GM21390 (cell line): Measurements from ENCODE around the gene LZTR1.

Experiments
- ATAC-seq: cut with Tn5 transposase; IDR thresholded peaks from one replicate; pipeline ENCODE4 v1.9.1; 2021; ENCODE audit not compliant: unreplicated experiment

The LZTR1 gene

DNA sequence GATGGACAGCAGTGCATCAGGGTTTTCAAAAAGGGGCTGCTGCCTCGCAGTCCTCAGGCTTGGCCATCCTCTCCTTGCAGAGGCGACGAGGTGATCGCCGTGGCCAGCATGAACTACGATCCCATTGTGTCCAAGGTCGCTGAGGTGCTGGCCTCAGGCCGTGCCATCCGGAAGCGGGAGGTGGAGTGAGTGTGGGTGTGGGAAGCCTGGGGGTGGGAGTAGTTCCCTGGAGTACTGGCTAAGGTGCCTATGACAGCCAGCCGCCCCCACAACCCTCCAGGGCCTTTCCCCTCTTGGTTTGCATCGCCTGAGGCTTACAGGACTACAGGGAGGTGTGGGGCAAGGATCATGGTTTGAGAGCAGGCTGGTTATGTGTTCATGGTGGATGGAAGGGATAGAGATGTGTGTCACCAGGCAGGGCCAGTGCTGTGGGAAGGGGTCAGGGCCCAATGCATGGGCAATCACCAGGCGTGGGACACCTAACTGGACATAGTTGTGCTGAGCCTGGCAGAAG is 2.1 kb upstream of the LZTR1 start:
- no peak for ATAC-seq

DNA sequence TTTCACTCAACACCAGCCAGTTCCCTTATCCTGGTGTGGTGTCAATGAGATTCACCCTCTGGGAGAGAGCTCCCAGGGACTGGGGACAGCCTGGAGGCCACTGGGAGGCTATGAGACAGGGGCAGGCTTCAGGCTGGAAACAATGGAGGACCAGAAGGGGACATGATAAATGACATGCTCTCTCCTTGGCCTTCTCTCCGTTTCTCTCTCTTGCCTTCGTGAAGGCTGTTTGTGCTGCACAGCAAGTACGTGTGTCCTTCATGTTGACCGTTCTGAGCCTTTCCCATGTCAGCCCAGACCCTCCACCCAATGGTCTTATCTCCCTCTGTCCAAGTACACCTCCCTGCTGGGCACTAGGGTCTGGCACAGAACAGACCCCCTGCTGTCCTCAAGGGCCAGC is 1.6 kb upstream of the LZTR1 start:
- ATAC-seq: no peak

DNA sequence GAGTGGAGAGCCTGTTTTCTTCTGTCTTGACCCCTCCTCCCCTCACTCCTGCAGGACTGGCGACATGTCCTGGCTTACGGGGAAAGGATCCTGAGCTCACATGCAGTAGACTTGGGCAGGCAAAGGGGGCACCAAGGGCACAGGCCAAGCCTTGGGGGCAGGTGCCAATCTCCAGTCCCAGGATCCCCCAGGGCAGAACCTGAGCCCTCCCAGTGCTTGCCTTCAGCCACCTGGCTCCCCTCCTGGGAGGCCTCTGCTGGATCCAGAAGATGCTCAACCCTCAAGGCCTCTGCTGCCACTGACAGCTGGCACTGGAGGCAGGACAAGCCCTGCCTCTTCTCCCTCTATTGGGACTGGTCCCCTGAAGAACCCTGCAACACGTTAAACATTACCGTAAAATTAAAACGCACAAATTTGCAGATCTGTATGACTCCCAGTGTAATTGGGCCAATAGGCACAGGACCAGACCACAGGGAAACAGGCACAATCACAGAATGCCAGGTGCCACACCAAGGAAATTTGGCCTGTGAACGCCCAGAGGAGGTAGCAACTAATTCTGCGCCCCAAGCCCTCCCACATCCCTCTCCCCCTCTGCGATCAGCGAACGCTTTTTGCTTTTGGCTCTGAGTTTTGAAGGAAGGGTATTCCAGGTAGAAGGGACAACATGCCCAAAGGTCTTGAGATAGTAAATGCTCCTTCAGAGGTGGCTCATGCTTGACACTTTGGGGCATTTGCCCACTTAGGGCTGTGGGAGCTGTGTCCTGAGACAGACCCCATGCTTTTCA is 967 bp upstream of the LZTR1 start:
- ATAC-seq: no peak

DNA sequence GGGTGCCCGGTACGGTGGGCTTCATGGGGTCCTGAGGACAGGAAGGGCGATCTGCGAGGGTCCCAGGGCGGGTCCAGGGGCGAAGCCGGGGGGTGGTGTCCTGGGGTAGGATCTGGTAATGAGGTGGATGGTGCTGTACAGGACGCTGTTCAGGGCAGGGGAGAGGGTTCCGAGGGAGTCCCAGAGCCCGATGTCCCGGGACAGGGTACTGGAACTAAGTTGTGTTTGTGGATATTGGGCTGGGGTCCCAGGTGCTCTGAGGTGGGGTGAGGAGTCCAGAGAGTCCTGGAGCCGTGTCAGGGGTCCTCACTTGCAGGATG is 426 bp downstream of the LZTR1 start:
- no peak for ATAC-seq

DNA sequence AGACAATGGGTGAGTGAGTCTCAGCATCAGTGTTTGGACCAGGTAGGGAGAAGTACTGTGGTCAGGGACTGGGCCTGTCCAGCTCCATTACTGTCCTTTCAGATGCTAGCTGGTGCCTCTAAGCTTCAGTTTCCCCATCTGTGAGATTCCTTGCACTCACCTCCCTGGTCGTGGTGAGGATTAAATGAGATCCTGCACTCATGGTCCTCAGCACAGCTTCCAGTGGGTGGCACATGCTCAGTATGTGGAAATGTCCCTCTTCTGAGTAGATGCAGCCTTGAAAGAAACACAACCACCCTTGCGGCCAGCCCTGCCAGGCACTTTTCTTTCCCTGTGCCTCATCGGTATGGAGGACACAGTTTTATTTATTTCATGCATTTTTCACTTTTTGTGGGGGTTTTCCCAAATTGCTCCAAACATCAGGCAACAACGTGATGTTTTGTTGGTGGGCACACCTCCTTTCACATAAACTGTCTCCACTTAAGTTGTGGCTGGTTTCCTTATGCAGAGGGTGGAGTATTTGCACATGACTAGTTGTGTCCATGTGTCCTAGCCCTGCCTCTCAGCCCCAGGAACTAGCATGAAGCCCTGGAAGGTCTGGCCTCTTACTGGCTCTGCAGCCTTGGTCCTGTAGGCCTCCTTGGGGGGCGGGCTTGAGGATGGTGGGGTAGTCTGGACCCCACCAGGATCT is 1.1 kb downstream of the LZTR1 start:
- ATAC-seq: no peak

DNA sequence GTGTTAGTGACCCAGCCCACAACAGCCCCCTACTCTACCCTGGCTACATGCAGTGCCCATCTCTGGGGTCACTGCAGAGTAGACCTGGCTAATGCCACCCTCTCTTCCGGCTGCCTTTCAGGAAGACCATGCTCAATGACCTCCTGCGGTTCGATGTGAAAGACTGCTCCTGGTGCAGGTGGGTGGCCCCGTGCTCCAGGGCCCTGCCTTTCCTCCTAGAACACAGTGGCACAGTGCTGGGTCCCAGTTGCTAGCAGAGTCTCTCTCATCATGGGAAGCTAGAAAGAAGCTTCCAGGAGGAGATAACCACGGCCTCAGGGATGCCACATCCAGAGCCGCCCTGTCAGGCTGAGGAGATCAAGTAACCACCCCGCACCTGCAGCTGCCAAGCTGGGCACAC is 3.6 kb downstream of the LZTR1 start:
- ATAC-seq: no peak

DNA sequence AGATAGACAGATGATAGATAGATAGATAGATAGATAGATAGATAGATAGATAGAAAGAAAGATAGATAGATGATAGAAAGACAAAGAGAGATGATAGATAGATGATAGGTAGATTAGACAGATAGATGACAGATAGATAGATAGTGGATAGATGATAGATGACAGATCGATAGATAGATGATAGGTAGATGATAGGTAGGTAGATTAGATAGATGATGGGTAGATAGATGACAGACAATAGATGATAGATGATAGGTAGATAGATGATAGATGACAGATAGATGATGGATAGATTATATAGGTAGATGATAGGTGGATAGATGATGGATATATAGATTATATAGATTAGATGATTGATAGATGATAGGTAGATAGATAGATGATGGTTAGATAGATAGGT is 4.3 kb downstream of the LZTR1 start:
- ATAC-seq: no peak

DNA sequence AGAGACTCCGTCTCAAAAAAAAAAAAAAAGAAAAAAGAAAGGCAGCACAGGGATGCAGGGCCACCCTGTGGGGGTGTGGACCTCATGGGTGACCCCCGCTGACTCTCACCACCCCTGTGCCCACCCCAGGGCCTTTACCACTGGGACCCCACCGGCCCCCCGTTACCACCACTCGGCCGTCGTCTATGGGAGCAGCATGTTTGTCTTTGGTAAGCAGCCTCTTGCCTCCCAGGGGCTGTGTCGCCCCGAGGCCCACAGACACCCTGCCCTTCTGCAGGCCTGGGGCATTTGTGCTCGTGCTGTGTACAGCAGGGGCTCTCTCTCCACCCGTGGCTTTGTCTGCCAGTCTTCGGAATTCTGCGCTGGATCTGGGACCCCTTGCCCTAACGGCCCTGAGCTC is 5.3 kb downstream of the LZTR1 start:
- ATAC-seq: no peak

DNA sequence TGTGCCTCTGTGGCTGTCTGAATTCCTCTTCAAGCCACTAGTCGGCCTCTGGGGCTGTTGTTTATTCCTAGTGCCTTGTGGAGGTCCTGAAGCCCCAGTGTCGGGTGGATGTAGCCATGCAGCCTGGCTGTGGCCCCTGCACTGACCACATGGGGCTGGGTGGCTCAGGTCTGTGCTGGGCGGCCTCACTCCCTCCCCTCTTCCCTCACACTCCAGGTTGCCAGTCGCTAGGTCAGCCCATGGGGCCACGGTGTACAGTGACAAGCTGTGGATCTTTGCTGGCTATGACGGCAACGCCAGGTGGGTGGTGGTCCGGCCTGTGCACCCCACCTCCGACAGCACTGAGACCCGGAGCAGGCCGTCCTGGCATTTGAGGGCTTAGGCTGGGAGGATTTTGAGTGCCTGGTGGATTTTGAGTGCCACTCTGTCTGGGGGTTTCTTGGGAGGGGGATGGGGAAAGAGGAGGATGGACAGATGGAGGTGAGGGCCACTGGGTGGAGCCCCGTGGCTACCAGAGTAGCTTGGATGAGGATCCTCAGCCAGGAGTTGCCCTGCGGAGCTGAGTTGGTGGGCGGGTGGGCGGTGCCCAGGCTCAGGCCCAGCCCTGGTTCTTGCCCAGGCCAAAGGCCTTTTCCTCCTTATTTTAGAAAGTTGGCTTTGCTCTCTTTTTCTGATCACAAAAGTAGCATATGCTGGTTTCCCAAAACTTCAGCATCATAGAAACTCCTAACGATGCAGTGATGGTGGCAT is 6.7 kb downstream of the LZTR1 start:
- no peak for ATAC-seq

DNA sequence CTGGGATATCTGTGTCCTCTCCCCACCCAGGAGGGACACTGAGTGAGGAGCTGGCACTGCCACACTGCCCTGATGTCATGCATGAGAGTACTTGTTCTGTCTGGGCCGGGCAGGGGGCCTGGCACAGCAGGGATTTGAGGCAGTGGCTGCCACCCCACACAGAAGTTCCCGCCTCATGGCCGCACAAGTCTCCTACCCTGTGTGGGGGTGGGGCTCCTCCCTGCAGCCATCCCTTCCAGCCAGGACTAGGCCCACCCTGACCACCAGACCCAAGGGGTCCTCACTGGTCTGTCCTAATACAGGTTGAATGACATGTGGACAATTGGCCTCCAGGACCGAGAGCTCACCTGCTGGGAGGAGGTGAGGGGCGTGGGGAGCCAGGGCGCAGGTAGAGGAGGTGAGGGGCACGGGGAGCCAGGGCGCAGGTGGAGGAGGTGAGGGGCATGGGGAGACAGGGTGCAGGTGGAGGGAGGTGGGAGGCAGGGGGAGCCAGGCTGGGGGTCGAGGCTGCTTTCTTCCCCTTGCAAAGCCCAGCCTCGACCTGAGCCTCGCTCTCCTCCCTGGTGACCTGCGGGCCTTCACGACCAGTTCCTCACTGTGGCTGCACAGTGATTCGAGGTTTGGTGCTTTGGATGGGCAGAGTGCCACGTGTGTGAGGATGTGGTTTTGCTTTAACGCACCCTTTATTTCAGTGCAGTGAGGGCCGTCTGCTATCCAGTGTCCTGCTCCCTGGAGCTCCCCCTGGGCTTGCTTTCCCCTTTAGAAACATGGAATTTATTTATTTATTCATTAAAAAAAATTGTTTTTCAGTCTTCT is 7.4 kb downstream of the LZTR1 start:
- no peak for ATAC-seq

DNA sequence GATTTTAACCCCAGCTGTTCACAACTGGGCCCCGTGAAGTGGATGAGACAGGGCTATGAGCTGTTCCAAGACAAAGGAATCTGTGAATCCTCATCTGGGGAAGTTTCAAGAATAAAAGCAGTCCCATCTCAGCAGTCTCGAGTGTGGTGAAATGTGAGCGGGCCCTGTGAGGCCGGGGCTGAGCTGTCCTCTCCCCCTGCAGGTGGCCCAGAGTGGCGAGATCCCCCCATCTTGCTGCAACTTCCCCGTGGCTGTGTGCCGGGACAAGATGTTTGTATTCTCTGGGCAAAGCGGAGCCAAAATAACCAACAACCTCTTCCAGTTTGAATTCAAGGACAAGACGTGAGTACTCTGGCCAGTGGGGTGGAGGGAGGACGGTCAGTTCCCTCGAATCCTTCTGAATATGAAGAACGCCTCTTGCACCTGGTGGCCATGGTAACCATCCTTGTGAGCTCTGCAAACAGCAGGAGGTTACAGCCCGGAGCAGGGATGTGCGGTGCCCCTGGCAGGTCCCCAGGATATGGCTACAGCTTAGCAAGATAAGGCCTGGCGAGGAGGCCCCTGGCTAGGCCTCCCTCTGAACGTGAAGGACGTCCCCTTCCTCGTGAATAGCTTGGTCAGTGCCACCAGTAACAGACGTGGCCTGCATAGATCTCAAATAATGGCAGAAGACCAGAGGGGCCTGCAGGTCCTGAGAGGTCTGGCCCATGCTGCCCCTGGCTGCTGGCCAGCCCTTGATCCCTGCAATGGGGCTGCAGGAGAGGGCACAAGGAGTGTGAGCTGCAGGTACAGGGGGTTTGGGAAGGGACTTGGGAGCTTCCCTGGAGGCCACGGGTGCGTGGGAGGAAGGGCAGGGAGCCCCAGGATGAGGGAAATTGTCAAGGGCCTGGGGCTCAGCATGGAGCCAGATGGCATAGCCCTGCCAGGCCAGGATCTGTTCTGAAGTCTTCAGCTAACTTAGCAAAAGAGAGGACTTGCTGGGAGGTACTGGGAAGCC is 8.4 kb downstream of the LZTR1 start:
- ATAC-seq: no peak

DNA sequence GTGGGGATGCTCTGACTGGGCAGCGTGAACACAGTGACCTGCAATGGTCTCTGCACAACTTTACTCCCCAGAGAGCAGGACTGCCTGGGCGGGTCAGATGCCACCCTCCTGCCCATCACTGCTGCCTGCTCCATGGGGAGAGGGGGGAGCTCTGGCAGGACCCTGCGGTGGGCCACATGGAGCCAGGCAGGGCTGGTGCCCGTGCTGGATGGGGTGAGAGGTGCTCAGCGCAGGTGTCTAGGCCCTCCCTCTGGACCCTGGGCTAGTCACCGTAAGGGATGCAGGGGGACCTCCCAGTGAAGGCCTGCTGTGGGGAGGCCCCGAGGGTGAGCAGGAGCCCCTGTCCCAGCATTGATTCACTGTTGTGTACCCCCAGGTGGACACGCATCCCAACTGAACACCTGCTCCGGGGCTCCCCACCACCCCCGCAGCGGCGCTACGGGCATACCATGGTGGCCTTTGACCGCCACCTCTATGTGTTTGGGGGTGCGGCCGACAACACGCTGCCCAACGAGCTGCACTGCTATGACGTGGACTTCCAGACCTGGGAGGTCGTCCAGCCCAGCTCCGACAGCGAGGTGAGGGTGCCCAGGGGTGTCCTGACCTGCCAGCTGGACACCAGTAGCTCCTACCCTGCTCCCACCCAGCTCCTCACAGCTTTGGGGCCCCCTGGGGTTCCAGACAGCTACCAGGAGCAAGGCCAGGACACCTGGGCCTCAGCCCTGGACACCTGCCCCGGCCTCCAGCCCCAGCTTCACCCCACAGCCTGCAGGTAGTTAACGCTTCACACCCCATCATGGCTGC is 9.4 kb downstream of the LZTR1 start:
- no peak for ATAC-seq

DNA sequence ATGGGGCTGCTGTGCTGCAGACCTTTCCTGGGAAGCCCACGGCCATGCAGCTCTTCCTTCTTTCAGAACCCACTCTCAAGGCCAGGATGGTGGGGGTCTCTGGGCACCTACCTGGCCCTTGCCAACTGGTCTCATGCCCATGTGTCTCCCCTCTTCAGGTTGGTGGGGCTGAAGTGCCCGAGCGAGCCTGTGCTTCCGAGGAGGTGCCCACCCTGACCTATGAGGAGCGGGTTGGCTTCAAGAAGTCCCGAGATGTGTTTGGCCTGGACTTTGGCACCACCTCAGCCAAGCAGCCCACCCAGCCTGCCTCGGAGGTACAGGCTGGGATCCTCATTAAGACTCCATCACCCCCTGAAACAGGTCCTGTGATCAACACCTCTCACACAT is 10.0 kb downstream of the LZTR1 start:
- ATAC-seq: no peak

DNA sequence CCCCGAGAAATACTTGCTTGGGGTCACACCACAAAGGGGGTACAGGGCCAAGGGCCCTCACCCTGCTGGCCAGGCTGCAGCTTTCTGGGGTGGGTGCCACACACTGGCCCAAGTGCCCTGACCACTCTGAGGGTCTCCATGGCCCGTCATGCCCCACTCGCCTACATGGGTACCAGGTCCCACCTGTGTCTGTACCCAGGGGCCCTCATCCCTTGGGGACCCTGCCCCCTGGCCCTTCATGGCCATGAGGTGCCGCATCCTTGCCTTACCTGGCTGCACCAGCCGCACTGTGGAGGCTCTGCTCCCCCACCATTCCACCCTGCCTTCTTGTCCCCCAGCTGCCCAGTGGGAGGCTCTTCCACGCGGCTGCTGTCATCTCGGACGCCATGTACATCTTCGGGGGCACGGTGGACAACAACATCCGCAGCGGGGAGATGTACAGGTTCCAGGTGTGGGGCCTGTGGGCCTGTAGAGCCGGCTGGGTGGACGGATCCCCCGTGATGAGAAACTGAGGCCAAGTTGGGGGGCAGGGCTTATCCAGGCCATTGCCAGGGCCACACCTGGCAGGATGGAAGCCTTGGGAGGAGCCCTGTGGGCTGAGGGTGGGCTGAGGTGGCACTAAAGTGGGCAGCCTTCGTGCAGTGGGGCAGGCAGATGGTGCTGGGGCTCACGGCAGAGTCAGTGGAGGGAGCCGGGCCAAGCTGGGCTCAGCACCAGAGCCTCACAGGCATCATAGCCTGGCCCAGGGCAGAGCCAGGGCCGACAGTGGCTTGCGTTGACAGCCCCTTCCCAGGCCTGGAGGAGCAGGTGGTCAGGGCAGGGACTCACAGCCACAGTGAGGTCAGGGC is 10.6 kb downstream of the LZTR1 start:
- ATAC-seq: no peak

DNA sequence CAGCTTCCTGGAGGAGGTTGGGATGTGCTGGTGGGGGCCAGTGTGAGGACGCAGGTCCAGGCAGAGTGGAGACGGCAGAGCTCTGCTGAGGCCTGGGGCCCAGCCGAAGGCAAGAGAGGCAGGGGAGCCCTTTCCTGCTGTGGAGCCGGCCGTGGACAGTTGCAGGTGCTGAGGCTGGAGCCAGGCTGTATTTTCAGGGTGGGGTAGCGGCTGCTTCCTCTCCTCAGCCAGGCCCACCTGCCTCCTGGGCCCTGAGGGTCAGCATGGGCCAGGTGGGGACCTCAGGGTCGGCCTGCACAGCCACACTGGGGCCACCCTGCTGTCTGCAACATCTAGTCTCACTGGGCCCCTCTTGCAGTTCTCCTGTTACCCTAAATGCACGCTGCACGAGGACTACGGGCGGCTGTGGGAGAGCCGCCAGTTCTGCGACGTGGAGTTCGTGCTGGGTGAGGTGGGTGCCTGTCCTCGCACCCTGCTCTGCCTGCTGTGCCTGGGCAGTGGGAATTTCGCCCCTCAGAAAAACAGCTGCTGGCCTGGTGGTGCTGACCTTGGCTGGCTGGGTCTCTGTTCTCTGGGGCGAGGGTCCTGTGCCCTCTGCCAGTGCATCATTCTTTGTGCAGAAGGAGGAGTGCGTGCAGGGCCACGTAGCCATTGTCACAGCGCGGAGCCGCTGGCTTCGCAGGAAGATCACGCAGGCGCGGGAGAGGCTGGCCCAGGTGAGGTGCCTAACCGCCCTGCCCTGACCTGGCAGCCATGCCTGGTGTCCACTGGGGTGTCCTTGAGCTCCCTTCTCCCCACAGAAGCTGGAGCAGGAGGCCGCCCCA is 11.4 kb downstream of the LZTR1 start:
- no peak for ATAC-seq

DNA sequence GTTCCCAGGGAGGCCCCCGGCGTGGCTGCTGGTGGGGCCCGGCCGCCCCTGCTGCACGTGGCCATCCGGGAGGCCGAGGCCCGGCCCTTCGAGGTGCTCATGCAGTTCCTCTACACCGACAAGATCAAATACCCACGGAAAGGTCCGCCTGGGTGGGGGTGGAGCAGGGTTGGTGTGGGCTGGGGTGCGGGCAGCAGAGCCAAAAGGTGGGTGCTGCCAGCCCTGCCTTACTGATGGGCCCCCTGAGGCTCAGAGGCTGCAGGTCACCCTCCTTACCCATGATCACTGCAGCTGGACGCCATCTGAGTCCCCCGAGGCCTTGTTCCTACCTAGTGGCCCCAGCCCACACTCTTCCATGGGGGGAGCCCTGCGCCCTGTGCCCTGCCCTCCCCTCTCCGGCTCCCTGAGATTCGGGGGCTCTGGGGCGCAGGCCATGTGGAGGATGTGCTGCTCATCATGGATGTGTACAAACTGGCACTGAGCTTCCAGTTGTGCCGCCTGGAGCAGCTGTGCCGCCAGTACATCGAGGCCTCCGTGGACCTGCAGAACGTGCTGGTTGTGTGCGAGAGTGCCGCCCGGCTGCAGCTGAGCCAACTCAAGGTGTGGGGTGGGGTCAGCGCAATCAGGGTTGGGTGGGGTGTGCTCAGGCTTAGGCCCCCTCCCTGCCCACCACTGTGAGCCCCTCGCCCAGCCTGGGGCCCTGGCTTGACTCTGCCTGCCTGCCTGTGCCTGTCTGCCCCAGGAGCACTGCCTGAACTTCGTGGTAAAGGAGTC is 12.2 kb downstream of the LZTR1 start:
- no peak for ATAC-seq

DNA sequence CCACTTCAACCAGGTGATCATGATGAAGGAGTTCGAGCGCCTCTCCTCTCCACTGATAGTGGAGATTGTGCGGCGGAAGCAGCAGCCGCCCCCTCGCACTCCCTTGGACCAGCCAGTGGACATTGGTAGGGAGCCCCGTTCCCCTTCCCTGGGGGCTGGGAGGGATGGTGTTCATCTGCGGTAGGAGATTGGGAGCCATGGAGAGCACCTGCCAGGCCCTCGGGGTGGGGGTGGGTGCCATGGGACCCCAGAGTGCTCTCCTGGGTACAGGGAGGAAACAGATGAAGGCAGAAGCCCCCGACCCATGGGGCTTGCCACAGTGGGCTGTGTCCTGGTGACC is 12.8 kb downstream of the LZTR1 start:
- ATAC-seq: no peak
